ENCODE measurements around the gene STK32C.

The STK32C gene

DNA sequence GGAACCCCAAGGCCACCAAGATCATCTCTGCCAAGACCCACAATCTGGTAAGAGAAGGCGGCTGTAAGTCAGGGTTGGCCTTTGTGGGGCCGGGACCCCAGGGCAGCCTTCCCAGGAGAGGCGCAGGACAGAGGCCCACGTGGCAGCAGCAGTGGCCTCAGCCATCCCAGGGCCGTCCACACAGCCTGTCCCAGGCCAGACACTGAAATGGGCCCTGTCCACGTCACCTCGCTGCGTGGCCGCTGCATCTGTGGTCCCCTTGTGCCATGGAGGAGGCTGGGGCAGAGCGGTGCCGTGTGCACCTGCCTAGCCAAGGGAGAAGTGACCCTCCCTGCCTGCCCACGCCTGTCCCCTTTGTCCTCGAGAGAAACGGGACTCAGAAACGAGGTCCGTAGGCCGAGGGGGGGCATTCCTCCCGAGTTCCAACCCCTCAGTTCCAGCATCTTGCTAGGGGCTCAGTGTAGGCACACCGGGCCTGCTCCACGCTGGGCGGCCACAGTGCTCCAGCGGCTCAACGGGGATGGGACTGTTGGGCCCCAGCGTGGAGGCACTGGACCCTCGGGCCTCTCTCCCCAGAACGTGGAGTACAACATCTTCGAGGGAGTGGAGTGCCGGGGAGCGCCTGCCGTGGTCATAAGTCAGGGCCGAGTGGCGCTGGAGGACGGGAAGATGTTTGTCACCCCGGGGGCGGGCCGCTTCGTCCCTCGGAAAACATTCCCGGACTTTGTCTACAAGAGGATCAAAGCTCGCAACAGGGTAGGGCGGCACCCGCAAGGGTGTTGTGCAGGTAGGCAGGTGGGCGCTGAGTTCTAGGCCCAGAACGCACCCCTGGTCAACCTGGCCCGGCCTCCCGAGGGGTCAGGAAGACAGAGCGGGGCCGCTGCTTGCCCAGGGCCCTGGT lies 105.4 kb downstream of the STK32C start:
- FAIRE-seq (no peak), DNase-seq (ENCODE audit: insufficient read length, low spot score) (no peak)
- TF ChIP-seq POLR2A (IDR thresholded peaks at IDR 0.05; ENCODE audit: low read depth, low read length) = no peak

DNA sequence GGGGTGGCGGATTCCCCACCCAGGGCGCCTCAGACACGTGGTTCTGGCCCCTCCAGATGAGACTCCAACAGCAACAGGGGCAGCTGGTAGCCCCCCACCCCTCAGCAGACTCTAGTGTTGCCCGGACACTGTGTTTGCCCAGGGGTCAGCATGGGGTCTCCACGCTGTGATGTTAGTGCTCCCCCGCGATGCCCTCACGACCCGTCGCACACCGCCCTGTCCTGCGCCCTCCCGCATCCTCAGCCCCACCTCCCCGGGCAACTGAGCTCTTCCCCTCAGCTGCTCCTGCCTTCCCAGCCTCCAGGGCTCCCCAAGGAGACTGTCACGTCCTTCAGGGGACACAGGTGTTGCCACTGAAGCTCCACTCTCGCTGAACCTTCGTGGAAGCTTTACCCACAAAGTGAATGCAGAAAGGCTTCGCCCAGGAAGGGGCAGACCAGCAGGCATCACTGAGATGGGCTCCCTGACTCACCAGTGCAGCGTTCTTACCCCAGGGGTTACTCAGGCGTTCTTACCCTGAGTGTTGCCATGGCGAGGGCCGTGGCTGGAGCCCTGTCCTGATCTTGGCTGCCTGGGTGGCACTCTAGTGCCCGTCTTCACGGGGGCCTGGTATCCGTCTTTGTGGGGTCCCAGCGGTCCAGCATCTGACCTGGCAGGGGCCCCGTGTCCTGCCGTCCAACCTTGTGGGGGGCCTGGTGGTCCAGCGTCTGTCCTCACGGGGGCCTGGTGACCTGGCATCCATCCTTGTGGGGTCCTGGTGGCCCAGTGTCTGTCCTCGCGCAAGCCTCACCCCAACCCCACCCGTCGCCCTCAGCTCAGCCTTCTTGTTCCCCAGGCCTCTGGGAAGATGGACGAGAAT lies 106.4 kb downstream of the STK32C start:
- DNase-seq (ENCODE audit: insufficient read length, low spot score) (no peak), FAIRE-seq (no peak)
- TF ChIP-seq POLR2A (IDR thresholded peaks at IDR 0.05; ENCODE audit: low read depth, low read length) = no peak

GRCh38 chr10:132200344-132201110 lies 107.2 kb downstream of the STK32C start:
- no peak for TF ChIP-seq POLR2A (IDR thresholded peaks at IDR 0.05; ENCODE audit: low read depth, low read length)
- DNase-seq (ENCODE audit: insufficient read length, low spot score) (no peak), FAIRE-seq (no peak)

GRCh38 chr10:132199854-132200311 lies 107.9 kb downstream of the STK32C start:
- no peak for TF ChIP-seq POLR2A (IDR thresholded peaks at IDR 0.05; ENCODE audit: low read depth, low read length)
- DNase-seq (ENCODE audit: insufficient read length, low spot score) (no peak), FAIRE-seq (no peak)

- DNase-seq (ENCODE audit: insufficient read length, low spot score) (no peak), FAIRE-seq (no peak)
- no peak for TF ChIP-seq POLR2A (IDR thresholded peaks at IDR 0.05; ENCODE audit: low read depth, low read length)
Observed at GRCh38 chr10:132199268-132199853, 108.4 kb downstream of the STK32C start.

- DNase-seq (ENCODE audit: insufficient read length, low spot score) = no peak
- no peak for FAIRE-seq
- TF ChIP-seq POLR2A (IDR thresholded peaks at IDR 0.05; ENCODE audit: low read depth, low read length) = no peak
Observed at GRCh38 chr10:132198381-132199181, 109.2 kb downstream of the STK32C start.

DNA sequence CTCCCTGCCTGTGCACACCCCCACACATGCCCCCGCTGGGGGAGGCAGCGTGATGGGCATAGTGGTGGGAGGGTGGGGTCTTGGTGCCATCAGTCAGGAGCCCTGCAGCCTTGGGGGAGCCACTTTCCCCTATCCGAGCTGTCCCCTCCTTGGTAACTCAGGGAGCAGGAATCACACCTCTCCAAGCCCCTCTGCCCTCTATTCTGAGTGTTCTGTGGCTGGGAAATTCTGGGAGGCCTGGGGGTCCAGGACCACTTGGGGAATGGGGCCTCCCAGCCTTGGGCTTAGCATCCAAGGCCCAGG lies 109.7 kb downstream of the STK32C start:
- no peak for DNase-seq (ENCODE audit: insufficient read length, low spot score)
- no peak for FAIRE-seq
- no peak for TF ChIP-seq POLR2A (IDR thresholded peaks at IDR 0.05; ENCODE audit: low read depth, low read length)

- TF ChIP-seq POLR2A (IDR thresholded peaks at IDR 0.05; ENCODE audit: low read depth, low read length) = no peak
- DNase-seq (ENCODE audit: insufficient read length, low spot score) (no peak), FAIRE-seq (no peak)
Observed at GRCh38 chr10:132197271-132198067, 110.3 kb downstream of the STK32C start.

DNA sequence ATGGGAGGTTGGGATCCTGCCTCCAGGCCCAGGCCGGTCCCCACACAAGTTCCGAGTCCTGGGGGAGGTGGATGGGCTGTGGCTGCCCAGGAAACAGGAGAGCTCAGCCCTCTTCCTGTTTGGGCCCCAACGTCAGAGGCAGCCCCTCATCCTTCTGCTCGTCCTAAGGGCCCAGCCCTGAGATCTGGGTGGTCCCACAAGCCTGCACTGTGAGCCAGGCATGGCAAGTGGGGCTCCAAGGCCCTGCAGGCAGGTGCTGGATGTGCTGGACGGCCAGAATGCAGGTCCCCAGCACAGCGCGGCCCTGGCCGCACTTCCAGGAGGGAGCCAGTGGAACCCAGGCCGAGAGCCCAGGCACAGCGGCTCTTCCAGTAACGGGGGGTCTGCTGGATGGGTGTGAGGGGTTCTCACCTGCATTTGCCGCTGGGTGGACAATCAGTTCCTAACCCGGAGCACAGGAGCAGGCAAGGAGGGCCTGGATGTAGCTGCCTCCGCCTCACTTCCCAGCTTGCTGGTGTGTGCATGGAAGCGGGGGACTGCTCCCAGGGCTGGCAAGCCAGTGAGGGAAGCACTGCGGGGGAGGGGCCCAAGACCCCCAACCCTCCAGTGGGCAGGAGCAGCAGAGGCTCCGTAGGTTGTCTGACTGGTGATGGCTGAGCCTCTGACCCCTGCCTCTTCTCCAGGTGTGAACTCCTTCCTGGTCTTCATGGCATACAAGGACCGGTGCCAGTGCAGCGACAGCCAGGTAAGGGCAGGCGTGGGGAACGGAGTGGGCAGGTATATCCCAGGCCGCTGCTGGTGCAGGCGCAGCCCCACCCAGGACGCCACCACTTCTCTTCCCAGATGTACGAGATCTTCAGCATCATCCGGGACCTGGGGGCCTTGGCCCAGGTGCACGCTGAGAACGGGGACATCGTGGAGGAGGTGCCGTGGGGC lies 111.3 kb downstream of the STK32C start:
- DNase-seq (ENCODE audit: insufficient read length, low spot score) (no peak), FAIRE-seq (no peak)
- no peak for TF ChIP-seq POLR2A (IDR thresholded peaks at IDR 0.05; ENCODE audit: low read depth, low read length)

- TF ChIP-seq POLR2A (IDR thresholded peaks at IDR 0.05; ENCODE audit: low read depth, low read length) = no peak
- no peak for DNase-seq (ENCODE audit: insufficient read length, low spot score)
- no peak for FAIRE-seq
Observed at GRCh38 chr10:132195366-132196075, 112.2 kb downstream of the STK32C start.
